ENCODE results near the gene SULT1C3. TPM values are rescaled to one million over a fixed set of nuclear protein-coding genes. Genes with fewer than 3 reads are reported as not detected.

The SULT1C3 gene
- polyA plus RNA-seq (2013, experiment 1 of 2) = not detected
- polyA plus RNA-seq (2013, experiment 2 of 2) = not detected

DNA sequence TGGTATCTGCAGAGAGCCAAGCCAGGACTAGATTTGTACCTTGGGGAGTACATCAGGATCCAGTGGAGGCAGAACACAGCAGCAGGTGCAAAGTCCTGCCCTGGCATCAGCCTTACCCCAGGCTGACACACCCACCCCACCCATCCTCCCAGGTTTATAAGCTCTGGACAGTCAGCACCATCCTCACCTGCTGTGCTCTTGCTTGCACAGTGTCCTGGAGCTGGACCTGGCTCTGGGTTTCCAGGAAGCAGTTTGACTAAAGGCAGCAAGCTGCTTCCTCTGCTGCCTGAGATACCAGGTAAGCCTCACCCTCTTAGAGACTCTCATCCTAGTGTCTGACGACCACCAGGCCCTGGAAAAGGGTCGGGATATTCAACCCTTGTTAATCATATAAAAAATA, at the start of gene SULT1C3:
SULT1C3 (plus strand) TSS at position 183 of the 400 bp plus-strand sequence. CDS start 7,227 bp downstream, outside the sequence.
- Histone ChIP-seq H3K27me3 (ENCODE audit: insufficient read depth, low read length) (no peaks in the 10 kb centered on the region), H3K4me3 (ENCODE audit: low read length) (no peak within 1 kb of the TSS), H3K36me3 (ENCODE audit: insufficient read depth, low read length) (no peaks in the 10 kb centered on the region), H3K4me1 (ENCODE audit: insufficient read depth, low read length) (no peaks in the 10 kb centered on the region), H3K27ac (ENCODE audit: low read depth, low read length) (no peak within 1 kb of the TSS), H3K9ac (ENCODE audit: low read depth, low read length) (no peak within 1 kb of the TSS), H3K9me3 (ENCODE audit: insufficient read depth, low read depth, low read length) (peaks cover 49% of the 10 kb centered on the region)
- WGBS = 60% methylated on average over 2 of the region's 2 CpGs

DNA sequence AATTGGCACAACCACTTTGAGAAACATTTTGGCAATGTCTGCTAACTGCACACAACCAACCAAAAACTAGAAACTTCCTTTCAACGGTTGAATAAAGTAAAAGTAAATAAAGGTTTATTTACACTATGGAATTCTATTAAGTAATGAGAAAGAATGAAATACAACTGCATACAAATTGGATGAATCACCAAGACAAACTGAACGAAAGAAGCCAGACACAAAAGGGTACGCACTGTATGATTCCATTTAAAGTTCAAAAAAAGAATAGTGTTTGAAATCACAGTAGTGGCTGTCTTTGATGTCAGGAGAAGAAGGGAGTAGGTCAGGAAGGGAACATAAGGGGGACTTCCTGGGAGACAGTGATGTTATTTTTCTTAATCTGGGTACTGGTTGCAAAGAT, 46.5 kb upstream of the SULT1C3 start:
- 96% methylated on average over 2 of the region's 3 CpGs for WGBS
- Histone ChIP-seq H3K4me3 (ENCODE audit: low read length) (no peak overlapping the region), H3K9me3 (ENCODE audit: insufficient read depth, low read depth, low read length) (no peaks in the 10 kb centered on the region), H3K4me1 (ENCODE audit: insufficient read depth, low read length) (no peaks in the 10 kb centered on the region), H3K9ac (ENCODE audit: low read depth, low read length) (no peak overlapping the region), H3K27me3 (ENCODE audit: insufficient read depth, low read length) (no peaks in the 10 kb centered on the region), H3K27ac (ENCODE audit: low read depth, low read length) (no peak overlapping the region), H3K36me3 (ENCODE audit: insufficient read depth, low read length) (no peaks in the 10 kb centered on the region)

DNA sequence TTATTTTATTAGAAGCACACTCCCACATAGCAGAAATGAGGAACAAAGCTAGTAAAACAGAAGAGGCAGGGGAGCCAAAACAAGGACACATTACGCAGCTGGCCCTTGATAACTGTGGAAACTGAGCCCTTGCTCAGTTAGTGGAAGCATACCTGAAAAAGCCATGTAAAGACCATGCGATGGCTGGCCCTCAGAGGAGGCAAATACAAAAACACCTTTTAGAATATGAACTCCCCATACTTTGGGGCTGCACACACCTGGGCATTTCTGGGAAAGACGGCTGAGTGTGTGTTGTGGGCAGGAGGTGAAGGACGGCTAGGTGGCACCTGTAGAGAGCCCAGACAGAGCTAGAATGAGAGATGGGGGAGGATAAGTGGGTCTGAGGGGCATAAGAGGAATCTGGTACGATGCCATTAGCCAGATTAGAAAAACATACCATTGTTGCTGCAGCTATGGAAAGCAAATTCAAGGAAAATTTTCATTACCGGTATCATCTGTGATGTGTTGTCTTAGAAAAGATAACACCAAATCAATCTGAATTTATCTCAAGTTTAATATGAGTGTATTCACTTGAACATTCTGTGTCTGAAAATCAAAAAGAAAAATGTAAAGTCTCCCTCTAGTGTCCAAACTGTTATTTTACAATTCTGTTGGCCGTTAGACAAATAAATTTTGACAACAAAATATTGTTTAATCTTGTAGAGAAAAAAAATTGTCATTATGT, 45.2 kb upstream of the SULT1C3 start:
- no peaks in the 10 kb centered on the region for H3K4me1 ChIP-seq (ENCODE audit: insufficient read depth, low read length)
- WGBS = 89% methylated on average over 5 of the region's 7 CpGs
- no peak overlapping the region for H3K27ac ChIP-seq (ENCODE audit: low read depth, low read length)
- H3K27me3 ChIP-seq (ENCODE audit: insufficient read depth, low read length) = no peaks in the 10 kb centered on the region
- no peaks in the 10 kb centered on the region for H3K36me3 ChIP-seq (ENCODE audit: insufficient read depth, low read length)
- H3K4me3 ChIP-seq (ENCODE audit: low read length) = no peak overlapping the region
- no peak overlapping the region for H3K9ac ChIP-seq (ENCODE audit: low read depth, low read length)
- peaks cover 5% of the 10 kb centered on the region; the same call in 1 of the 2 replicates for H3K9me3 ChIP-seq (ENCODE audit: insufficient read depth, low read depth, low read length)

DNA sequence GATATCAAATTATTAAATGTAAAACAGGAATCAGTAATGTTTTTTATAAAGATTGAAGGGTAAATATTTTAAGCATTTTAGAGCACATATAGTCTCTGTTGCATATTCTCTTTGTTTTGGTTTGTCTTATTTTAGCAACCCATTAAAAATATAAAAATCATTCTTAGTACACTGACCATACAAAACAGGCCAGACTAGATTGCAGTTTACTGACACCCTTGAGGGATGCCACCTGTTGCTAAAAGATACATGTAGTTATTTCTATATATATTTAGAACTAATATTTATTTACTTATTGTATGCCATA, 44.7 kb upstream of the SULT1C3 start:
- no peaks in the 10 kb centered on the region for H3K27me3 ChIP-seq (ENCODE audit: insufficient read depth, low read length)
- H3K9ac ChIP-seq (ENCODE audit: low read depth, low read length) = no peak overlapping the region
- no peak overlapping the region for H3K4me3 ChIP-seq (ENCODE audit: low read length)
- H3K36me3 ChIP-seq (ENCODE audit: insufficient read depth, low read length) = no peaks in the 10 kb centered on the region
- no peak overlapping the region for H3K27ac ChIP-seq (ENCODE audit: low read depth, low read length)
- H3K4me1 ChIP-seq (ENCODE audit: insufficient read depth, low read length) = no peaks in the 10 kb centered on the region
- peaks cover 9% of the 10 kb centered on the region for H3K9me3 ChIP-seq (ENCODE audit: insufficient read depth, low read depth, low read length)

DNA sequence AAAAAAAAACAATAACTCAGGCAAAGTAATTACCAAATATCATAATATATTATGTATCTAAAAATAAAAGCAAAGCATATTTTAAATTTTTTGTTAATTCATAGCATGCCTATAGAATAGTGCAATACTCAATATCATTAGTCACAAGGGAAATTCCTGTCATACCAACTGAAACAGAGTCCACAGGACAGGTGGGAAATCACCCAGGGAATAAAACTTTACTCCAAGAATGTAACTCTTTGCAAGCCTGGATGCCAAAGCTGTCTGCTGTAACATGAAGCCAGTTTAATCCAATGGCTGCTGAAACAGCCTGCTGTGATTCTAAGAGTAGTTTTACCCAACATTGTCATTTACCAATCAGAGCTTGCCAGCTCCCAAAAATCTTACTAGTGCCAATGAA, 40.0 kb upstream of the SULT1C3 start:
- Histone ChIP-seq H3K27me3 (ENCODE audit: insufficient read depth, low read length) (no peaks in the 10 kb centered on the region), H3K4me3 (ENCODE audit: low read length) (no peak overlapping the region)

DNA sequence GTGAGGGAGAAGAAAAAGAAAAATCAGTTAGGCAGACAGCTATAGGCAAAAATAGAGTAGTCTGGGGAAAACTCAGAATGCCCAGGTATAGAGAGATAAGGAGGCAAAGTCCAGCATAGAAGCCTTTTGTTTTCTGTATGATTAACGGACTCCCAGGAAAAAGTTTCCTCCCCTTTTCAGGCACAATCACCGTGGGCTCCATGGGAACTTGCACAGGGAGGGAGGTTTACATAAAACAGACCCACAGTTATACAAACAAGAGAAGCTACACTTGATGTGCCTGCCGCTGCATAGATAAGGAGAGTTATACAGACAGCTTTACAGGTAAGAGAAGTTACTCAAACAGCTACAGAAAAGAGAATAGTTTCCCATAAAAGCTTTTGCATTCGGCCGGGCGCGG, 39.2 kb upstream of the SULT1C3 start:
- Histone ChIP-seq H3K27ac (ENCODE audit: low read depth, low read length) (no peak overlapping the region), H3K9ac (ENCODE audit: low read depth, low read length) (no peak overlapping the region), H3K4me1 (ENCODE audit: insufficient read depth, low read length) (no peaks in the 10 kb centered on the region), H3K4me3 (ENCODE audit: low read length) (no peak overlapping the region), H3K9me3 (ENCODE audit: insufficient read depth, low read depth, low read length) (peaks cover 34% of the 10 kb centered on the region), H3K36me3 (ENCODE audit: insufficient read depth, low read length) (no peaks in the 10 kb centered on the region), H3K27me3 (ENCODE audit: insufficient read depth, low read length) (no peaks in the 10 kb centered on the region)
- 92% methylated on average over 7 of the region's 7 CpGs for WGBS

More for the DNA sequence above, 40.0 kb upstream of the SULT1C3 start:
- H3K9me3 ChIP-seq (ENCODE audit: insufficient read depth, low read depth, low read length) = peaks cover 34% of the 10 kb centered on the region
- H3K4me1 ChIP-seq (ENCODE audit: insufficient read depth, low read length) = no peaks in the 10 kb centered on the region
- H3K36me3 ChIP-seq (ENCODE audit: insufficient read depth, low read length) = no peaks in the 10 kb centered on the region
- no peak overlapping the region for H3K27ac ChIP-seq (ENCODE audit: low read depth, low read length)
- H3K9ac ChIP-seq (ENCODE audit: low read depth, low read length) = no peak overlapping the region

DNA sequence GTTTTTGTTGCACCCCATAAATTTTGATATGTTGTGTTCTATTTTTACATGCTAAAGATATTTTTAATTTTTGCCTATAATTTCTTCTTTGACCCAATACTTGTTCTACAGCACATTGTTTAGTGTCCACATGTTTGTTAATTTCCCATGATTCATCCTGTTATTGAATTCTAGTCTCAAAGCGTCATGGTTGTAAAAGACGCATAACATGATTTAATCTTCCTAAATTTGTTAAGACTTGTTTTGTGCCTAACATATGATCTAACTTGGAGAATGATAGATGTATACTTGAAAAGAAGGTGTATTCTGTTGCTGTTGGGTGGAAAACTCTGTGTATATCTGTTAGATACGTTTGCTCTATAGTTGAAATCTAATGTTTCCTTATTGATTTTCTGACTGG, 27.1 kb upstream of the SULT1C3 start:
- no peak overlapping the region for H3K27ac ChIP-seq (ENCODE audit: low read depth, low read length)
- H3K4me3 ChIP-seq (ENCODE audit: low read length) = no peak overlapping the region
- H3K27me3 ChIP-seq (ENCODE audit: insufficient read depth, low read length) = no peaks in the 10 kb centered on the region
- H3K4me1 ChIP-seq (ENCODE audit: insufficient read depth, low read length) = no peaks in the 10 kb centered on the region
- H3K9me3 ChIP-seq (ENCODE audit: insufficient read depth, low read depth, low read length) = peaks cover 34% of the 10 kb centered on the region
- 87% methylated on average over 3 of the region's 3 CpGs for WGBS
- no peaks in the 10 kb centered on the region for H3K36me3 ChIP-seq (ENCODE audit: insufficient read depth, low read length)
- H3K9ac ChIP-seq (ENCODE audit: low read depth, low read length) = no peak overlapping the region

DNA sequence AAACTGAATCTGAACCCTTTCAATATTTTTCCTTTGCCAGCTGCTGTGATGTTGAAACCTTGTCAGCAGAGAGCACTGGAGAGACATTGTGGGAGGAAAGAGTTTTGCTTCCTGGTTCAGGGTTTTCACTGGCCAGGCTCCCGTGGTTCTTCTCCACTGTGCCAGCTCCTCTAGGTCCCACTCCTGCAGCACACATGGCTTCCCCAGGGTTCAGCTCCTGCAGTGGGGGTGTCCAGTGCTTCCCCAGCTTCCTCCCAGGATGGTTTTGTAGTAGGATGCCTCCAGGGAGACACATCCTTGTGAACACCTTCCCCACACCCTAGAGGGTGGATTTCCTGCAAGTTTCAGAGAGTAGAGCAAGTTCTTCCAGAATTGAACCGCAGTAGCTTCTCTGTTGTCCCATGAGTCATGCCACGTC, 24.0 kb upstream of the SULT1C3 start:
- H3K36me3 ChIP-seq (ENCODE audit: insufficient read depth, low read length) = no peaks in the 10 kb centered on the region
- no peaks in the 10 kb centered on the region for H3K4me1 ChIP-seq (ENCODE audit: insufficient read depth, low read length)
- H3K27ac ChIP-seq (ENCODE audit: low read depth, low read length) = no peak overlapping the region
- no peak overlapping the region for H3K4me3 ChIP-seq (ENCODE audit: low read length)
- peaks cover 10% of the 10 kb centered on the region; the same call in 1 of the 2 replicates for H3K9me3 ChIP-seq (ENCODE audit: insufficient read depth, low read depth, low read length)
- no peak overlapping the region for H3K9ac ChIP-seq (ENCODE audit: low read depth, low read length)
- 71% methylated on average over 3 of the region's 3 CpGs for whole genome bisulfite sequencing
- no peaks in the 10 kb centered on the region for H3K27me3 ChIP-seq (ENCODE audit: insufficient read depth, low read length)

DNA sequence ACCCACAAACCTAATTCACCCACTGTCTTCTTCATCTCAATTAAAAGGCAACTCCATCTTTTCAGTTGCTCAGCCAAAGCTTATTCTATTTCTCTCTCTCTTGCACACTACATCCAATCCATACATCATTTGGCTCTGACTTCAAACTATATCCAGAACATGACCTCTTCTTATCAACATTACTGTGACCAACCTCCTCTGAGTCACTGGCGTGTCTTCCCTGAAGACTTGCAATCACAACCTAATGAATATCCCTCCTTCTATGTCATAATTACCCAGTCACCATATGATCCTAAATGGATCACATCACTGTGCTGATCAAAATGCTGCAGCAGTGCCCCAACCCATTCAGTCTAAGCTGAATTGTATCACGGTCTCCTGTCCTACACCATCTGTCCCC, 22.6 kb upstream of the SULT1C3 start:
- Histone ChIP-seq H3K9me3 (ENCODE audit: insufficient read depth, low read depth, low read length) (peaks cover 9% of the 10 kb centered on the region; the same call in 1 of the 2 replicates), H3K4me3 (ENCODE audit: low read length) (no peak overlapping the region), H3K36me3 (ENCODE audit: insufficient read depth, low read length) (no peaks in the 10 kb centered on the region), H3K27me3 (ENCODE audit: insufficient read depth, low read length) (no peaks in the 10 kb centered on the region), H3K4me1 (ENCODE audit: insufficient read depth, low read length) (no peaks in the 10 kb centered on the region), H3K27ac (ENCODE audit: low read depth, low read length) (no peak overlapping the region), H3K9ac (ENCODE audit: low read depth, low read length) (no peak overlapping the region)
- 92% methylated on average over 2 of the region's 2 CpGs for WGBS

DNA sequence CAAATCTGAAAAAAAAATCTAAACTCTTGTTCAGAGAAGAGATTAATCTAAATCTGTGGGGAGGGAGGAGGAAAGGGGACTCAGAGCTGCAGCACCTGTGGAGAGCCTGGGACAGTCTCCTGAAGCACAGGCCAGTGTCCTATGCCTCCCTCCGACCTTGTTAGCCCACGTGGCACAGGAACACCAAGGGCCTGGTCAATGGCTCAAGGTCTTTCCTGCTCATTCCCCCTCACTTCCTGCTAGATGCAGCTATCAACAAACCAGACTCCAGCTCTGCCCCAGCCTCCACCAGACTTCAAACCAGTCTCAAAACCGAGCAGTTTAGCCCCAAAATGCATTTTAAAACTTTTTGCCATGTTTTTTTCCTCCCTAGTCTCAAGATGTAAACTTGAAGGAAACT, 20.1 kb upstream of the SULT1C3 start:
- WGBS = 74% methylated on average over 3 of the region's 3 CpGs
- H3K27ac ChIP-seq (ENCODE audit: low read depth, low read length) = no peak overlapping the region
- H3K4me1 ChIP-seq (ENCODE audit: insufficient read depth, low read length) = no peaks in the 10 kb centered on the region
- no peak overlapping the region for H3K9ac ChIP-seq (ENCODE audit: low read depth, low read length)
- no peaks in the 10 kb centered on the region for H3K27me3 ChIP-seq (ENCODE audit: insufficient read depth, low read length)
- H3K4me3 ChIP-seq (ENCODE audit: low read length) = no peak overlapping the region
- peaks cover 22% of the 10 kb centered on the region for H3K9me3 ChIP-seq (ENCODE audit: insufficient read depth, low read depth, low read length)
- H3K36me3 ChIP-seq (ENCODE audit: insufficient read depth, low read length) = no peaks in the 10 kb centered on the region

DNA sequence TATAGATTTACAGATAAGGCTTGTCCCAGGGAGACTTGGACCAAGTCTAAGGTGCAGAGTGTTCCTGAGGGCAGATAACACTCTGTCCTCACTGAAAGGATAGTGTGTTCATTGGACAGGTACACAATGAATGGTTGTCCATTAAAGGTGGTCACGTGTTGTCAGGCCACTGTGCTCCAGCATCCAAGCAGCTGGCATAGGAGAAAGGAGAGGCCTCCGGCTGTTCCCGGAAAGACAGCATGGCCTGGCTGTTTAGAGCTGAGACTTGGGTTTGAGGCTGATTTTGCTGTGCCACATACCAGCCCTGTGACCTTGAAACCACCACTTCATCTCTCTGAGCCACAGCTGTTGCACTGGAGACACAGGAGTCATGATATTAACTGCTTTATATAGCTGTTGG, 19.6 kb upstream of the SULT1C3 start:
- Histone ChIP-seq H3K4me1 (ENCODE audit: insufficient read depth, low read length) (no peaks in the 10 kb centered on the region), H3K27me3 (ENCODE audit: insufficient read depth, low read length) (no peaks in the 10 kb centered on the region), H3K9ac (ENCODE audit: low read depth, low read length) (no peak overlapping the region), H3K27ac (ENCODE audit: low read depth, low read length) (no peak overlapping the region), H3K9me3 (ENCODE audit: insufficient read depth, low read depth, low read length) (peaks cover 26% of the 10 kb centered on the region), H3K4me3 (ENCODE audit: low read length) (no peak overlapping the region), H3K36me3 (ENCODE audit: insufficient read depth, low read length) (no peaks in the 10 kb centered on the region)
- over 99% methylated on average over 3 of the region's 3 CpGs for WGBS
